Heart left ventricle (tissue), 13 donors: ENCODE measurements around the gene PCIF1.

ENCODE experiments used
- CTCF ChIP-seq, 12 donors: fragments of 200-600 bp; sonication (generic) in 4 of 12; IDR thresholded peaks; one replicate each; pipeline versions ENCODE4 v1.5.0 to v1.8.0; 2018 to 2022; ENCODE audit warnings: antibody characterized with exemption in 12 of 12, mild to moderate bottlenecking in 5 of 12
- POLR2A ChIP-seq, 2 donors: fragments of 450-650 bp; IDR thresholded peaks; one replicate each; pipeline ENCODE4 v1.6.1; 2017; ENCODE audit warnings: antibody characterized with exemption in 2 of 2, mild to moderate bottlenecking in 2 of 2, moderate library complexity in 2 of 2
- donor health status: ischemic (EF 13 %, LVEDD 7.1; RV severe dilation, severe dysfunction).
- donor health status: DM: no; HTN: yes; CAD: no.
- donor health status: DM: no; HTN: no; CAD: no.
- donor health status: ischemic (EF 25% LVEDD 6.9; RV normal size, moderate dysfunction).
- donor health status: ischemic (EF 25% LVEDD 5.7; RV mildly dilated, moderate dysfunction).
- donor health status: ischemic (EF 35%, LVEDD 5.7; RV mildly dilated, moderate dysfunction).
- donor health status: nonischemic (EF 11% LVEDD 7.7; RV severe dilation, severe dysfunction).
- donor health status: DM: yes; HTN: yes; CAD: no.
- donor health status: PGD.
- donor health status: ischemic (EF 29% LVEDD 5.4; RV normal size, mild dysfunction).
- donor health status: nonischemic (EF 23%, LVEDD 6.1; RV moderate dilation, normal function).

DNA sequence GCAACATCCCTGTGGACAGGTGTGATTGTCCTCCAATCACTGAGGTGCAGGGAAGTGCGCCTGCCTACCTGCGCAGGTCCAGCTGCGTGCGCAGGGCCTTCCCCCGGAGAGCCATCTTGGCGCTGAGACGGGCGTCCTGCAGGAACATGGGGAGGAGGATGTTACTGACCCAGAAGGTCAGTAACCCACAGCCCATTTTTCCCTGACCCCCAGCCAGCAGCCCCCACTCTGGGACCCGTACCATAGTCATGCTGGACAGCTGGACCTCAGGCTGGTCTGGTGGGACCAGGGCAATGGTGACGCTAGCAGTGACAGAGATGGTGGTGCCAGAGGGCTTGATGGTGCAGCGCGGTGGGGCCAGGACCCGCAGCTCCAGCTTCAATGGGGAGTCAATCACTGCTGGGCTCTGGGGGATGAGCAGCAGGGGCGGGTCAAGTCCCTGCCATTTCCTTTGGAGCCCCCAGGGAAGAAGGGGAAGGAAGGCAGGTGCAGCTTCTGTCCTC, 32.2 kb upstream of the PCIF1 start:
- TF ChIP-seq CTCF (IDR thresholded peaks at IDR 0.05), result no peak
- no peak for TF ChIP-seq POLR2A (IDR thresholded peaks at IDR 0.05)
